HepG2 (cell line): ENCODE measurements around the gene DIP2C. TPM values are rescaled to one million over a fixed set of nuclear protein-coding genes. Genes with fewer than 3 reads are reported as not detected.
A peak's percentile ranks its signal among the peaks of the same experiment; 100 is the strongest.

Source experiments
- microRNA-seq: library from miRNA; unstranded; fragments of <30 nt; microRNA quantifications from one replicate; pipeline ENCODE4, GENCODE V29; 2020
- polyA plus RNA-seq, 8 experiments: library from polyadenylated mRNA; depleted of rRNA in 3 of 8; stranded (reverse) in 7 of 8; unstranded in 1 of 8; fragments of >200 nt; fragmentation: Illumina TruSeq in 4 of 8; extraction: Trizol in 4 of 8; gene quantifications; 2 replicates each; pipeline versions ENCODE4 v1.2.1 to v1.2.3, GENCODE V29; 2011 to 2016; ENCODE audit warnings: low read depth in 4 of 8, missing spikeins in 1 of 8, mixed read lengths in 1 of 8; ENCODE audit not compliant: insufficient read depth in 1 of 8
- small RNA-seq, 3 experiments: library from RNA; depleted of rRNA; stranded (forward); fragments of <200 nt; gene quantifications; one replicate each; pipeline ENCODE3, GENCODE V24; 2012; ENCODE audit warnings: low read depth in 2 of 3, low replicate concordance in 1 of 3; ENCODE audit not compliant: insufficient read length in 3 of 3, insufficient read depth in 2 of 3
- total RNA-seq, 5 experiments: library from RNA; depleted of rRNA; stranded (reverse); fragments of >200 nt; fragmentation: Illumina TruSeq; extraction: Trizol; gene quantifications; 2 replicates each; pipeline ENCODE4 v1.2.3, GENCODE V29; 2016; ENCODE audit warnings: low read depth in 1 of 5

Gene DIP2C
- total and polyA plus RNA-seq, 2 of the 13 experiments (the other 11 are each of a cell fraction or from before 2014, with no cell fraction given), result 2.2 to 2.7 TPM

Small RNA genes lying within 50 kb of the gene (microRNA-seq; reads per million reads assigned to microRNA genes)
- 13.8 reads per million, percentile 51 among the genes with 10 or more reads in this experiment for gene MIR5699

Small RNA genes lying within 50 kb of the gene (small RNA-seq; reads per million reads assigned to genes)
- gene MIR5699 (0 to 11.6 (median 4.6) reads per million in 3 experiments), gene RN7SL754P (0 reads per million in 3 experiments), gene RNA5SP298 (0 reads per million in 3 experiments)

Other genes with a start within 250 kb of the DIP2C start
- 19.5 and 23.6 TPM in 2 replicates for gene LARP4B, start 242.0 kb upstream of the DIP2C start, total RNA-seq (2016; rRNA removed; fragmentation: Illumina TruSeq; extraction: Trizol)
- 29.4 and 30.2 TPM in 2 replicates for gene LARP4B, start 242.0 kb upstream of the DIP2C start, polyA plus RNA-seq (2011; rRNA removed)